NT2/D1 (cell line): Measurements from ENCODE around the gene NR3C2.

ENCODE experiments used
- DNase-seq: peaks from one replicate; pipeline ENCODE4 v3.0.0-alpha.2; 2011; ENCODE audit warnings: low read depth, low spot score
- H3K27me3 ChIP-seq: 2 replicates; pipeline ENCODE4 v1.6.0; 2011; ENCODE audit warnings: mild to moderate bottlenecking; ENCODE audit not compliant: insufficient read length, insufficient read depth
- H3K36me3 ChIP-seq: 2 replicates; pipeline ENCODE4 v1.6.1; 2011; ENCODE audit warnings: mild to moderate bottlenecking, low read length, mixed read lengths; ENCODE audit not compliant: insufficient read depth, insufficient read length
- H3K4me1 ChIP-seq: 2 replicates; pipeline ENCODE4 v1.5.1; 2011; ENCODE audit not compliant: insufficient read depth, insufficient read length
- H3K4me3 ChIP-seq: 2 replicates; pipeline ENCODE4 v1.5.1; 2011; ENCODE audit warnings: low read depth; ENCODE audit not compliant: insufficient read length
- H3K9ac ChIP-seq: 2 replicates; pipeline ENCODE4 v1.6.0; 2011; ENCODE audit warnings: low read depth; ENCODE audit not compliant: insufficient read length
- H3K9me3 ChIP-seq: 2 replicates; pipeline ENCODE4 v1.5.1; 2011; ENCODE audit warnings: mild to moderate bottlenecking, low read length; ENCODE audit not compliant: insufficient read depth
- SUZ12 ChIP-seq: IDR thresholded peaks from 2 replicates; pipeline ENCODE4 v1.6.1; 2011; ENCODE audit not compliant: insufficient read length, insufficient read depth; ENCODE audit errors: extremely low read depth
- YY1 ChIP-seq: IDR thresholded peaks from 2 replicates; pipeline ENCODE4 v1.6.1; 2011; ENCODE audit not compliant: insufficient read length, insufficient read depth
- ZNF274 ChIP-seq: IDR thresholded peaks from 2 replicates; pipeline ENCODE4 v1.6.1; 2011; ENCODE audit warnings: mild to moderate bottlenecking, low read depth, low read length

Gene NR3C2

GRCh38 chr4:148182230-148182911 lies 259.8 kb downstream of the NR3C2 start:
- H3K4me1 ChIP-seq = no peaks in the 10 kb centered on the region
- TF ChIP-seq ZNF274 = no peak
- no peak for TF ChIP-seq SUZ12
- no peak for TF ChIP-seq YY1
- DNase-seq = no peak
- H3K27me3 ChIP-seq = no peaks in the 10 kb centered on the region
- H3K9ac ChIP-seq = no peak overlapping the region
- H3K9me3 ChIP-seq = no peaks in the 10 kb centered on the region
- H3K36me3 ChIP-seq = no peaks in the 10 kb centered on the region
- no peak overlapping the region for H3K4me3 ChIP-seq

DNA sequence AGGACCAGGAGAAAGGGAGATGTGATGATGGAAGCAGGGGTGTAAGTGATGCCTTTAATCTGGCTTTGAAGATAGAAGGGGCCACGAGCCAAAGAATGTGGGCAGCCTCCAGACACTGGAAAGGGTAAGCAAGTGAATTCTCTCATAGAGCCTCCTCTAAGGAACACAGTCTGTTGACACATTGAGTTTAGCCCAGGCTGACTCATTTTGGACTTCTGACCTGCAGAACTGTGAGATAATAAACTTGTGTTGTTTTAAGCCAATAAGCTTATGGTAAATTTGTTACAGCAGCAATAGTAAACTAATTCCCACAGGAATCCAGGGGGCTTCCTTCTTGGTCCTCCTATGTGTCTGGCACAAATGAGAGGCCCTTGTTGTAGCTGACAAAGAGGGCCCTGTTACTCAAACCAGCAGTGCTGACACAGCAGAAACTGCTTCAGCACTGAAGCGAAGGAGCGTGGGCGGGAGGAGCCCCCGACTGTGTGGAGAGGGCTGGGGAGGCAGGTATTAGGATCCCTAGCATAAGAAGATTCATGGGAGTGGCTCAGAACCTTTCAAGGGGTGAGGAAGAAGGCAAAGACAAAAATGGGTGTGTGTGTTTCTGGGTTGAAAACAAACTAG lies 268.7 kb downstream of the NR3C2 start:
- no peaks in the 10 kb centered on the region for H3K4me1 ChIP-seq
- H3K36me3 ChIP-seq = no peaks in the 10 kb centered on the region
- H3K27me3 ChIP-seq = no peaks in the 10 kb centered on the region
- DNase-seq = no peak
- H3K9me3 ChIP-seq = no peaks in the 10 kb centered on the region
- no peak overlapping the region for H3K9ac ChIP-seq
- TF ChIP-seq YY1 = no peak
- no peak for TF ChIP-seq SUZ12
- no peak for TF ChIP-seq ZNF274
- H3K4me3 ChIP-seq = no peak overlapping the region

DNA sequence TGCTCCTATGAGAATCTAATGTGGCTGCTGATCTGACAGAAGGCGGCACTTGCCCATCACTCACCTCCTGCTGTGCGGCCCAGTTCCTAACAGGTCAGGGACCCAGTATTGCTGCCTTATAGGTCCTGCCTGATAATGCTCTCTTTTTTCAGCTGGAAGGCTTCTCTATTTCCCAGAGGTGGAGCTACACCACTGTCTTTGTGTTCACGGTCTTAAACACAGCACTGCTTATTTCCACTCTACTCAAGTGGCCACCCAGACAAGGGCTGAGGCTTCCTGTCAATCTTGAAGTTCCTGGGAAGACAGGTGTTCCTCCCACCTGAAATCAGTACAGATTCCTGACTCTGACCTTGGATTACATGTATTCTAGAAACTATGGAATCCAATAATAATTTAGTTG lies 270.6 kb downstream of the NR3C2 start:
- Histone ChIP-seq H3K36me3 (no peaks in the 10 kb centered on the region), H3K27me3 (no peaks in the 10 kb centered on the region), H3K9me3 (no peaks in the 10 kb centered on the region), H3K4me3 (no peak overlapping the region), H3K9ac (no peak overlapping the region), H3K4me1 (no peaks in the 10 kb centered on the region)
- DNase-seq = no peak
- no peak for TF ChIP-seq YY1
- TF ChIP-seq SUZ12 = no peak

- Histone ChIP-seq H3K4me3 (no peak overlapping the region), H3K4me1 (no peaks in the 10 kb centered on the region), H3K9ac (no peak overlapping the region), H3K36me3 (no peaks in the 10 kb centered on the region), H3K9me3 (no peaks in the 10 kb centered on the region), H3K27me3 (no peaks in the 10 kb centered on the region)
- no peak for TF ChIP-seq SUZ12
- TF ChIP-seq YY1 = no peak
- TF ChIP-seq ZNF274 = no peak
- DNase-seq = no peak
These were observed 271.5 kb downstream of the NR3C2 start for GRCh38 chr4:148170408-148171365.

GRCh38 chr4:148166132-148166591 lies 276.1 kb downstream of the NR3C2 start:
- Histone ChIP-seq H3K36me3 (no peaks in the 10 kb centered on the region), H3K9me3 (no peaks in the 10 kb centered on the region), H3K27me3 (no peaks in the 10 kb centered on the region), H3K4me3 (no peak overlapping the region), H3K4me1 (no peaks in the 10 kb centered on the region), H3K9ac (no peak overlapping the region)
- TF ChIP-seq YY1 (no peak), ZNF274 (no peak), SUZ12 (no peak)
- DNase-seq = no peak

GRCh38 chr4:148164557-148164956 lies 277.7 kb downstream of the NR3C2 start:
- Histone ChIP-seq H3K36me3 (no peaks in the 10 kb centered on the region), H3K9ac (no peak overlapping the region), H3K27me3 (no peaks in the 10 kb centered on the region), H3K4me3 (no peak overlapping the region), H3K4me1 (no peaks in the 10 kb centered on the region), H3K9me3 (no peaks in the 10 kb centered on the region)
- no peak for DNase-seq
- TF ChIP-seq SUZ12 (no peak), YY1 (no peak), ZNF274 (no peak)

DNA sequence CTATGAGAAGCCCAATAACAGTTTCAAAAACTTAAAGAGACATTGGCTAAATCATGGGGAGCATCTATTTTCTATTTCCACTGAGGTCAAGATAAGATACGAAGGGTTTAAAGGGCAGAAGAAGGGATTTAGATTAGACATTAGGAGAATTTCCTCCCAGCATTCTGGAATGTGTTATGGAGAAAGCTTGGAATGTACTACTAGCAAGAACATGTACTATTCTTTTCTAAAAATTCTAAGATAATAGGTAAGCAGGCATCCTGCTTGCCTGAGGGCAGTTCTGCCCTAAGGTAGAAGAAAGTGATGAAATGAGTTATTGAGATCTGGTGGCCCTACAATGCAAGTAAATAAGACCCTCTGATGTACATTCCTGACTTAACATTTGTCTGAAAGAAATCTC lies 279.2 kb downstream of the NR3C2 start:
- Histone ChIP-seq H3K4me3 (no peak overlapping the region), H3K36me3 (no peaks in the 10 kb centered on the region), H3K9ac (no peak overlapping the region), H3K4me1 (no peaks in the 10 kb centered on the region), H3K27me3 (no peaks in the 10 kb centered on the region), H3K9me3 (no peaks in the 10 kb centered on the region)
- TF ChIP-seq SUZ12 (no peak), ZNF274 (no peak), YY1 (no peak)
- DNase-seq = no peak
